GM12878 (cell line): ENCODE results near the gene SENP3. TPM values are rescaled to one million over a fixed set of nuclear protein-coding genes. Genes with fewer than 3 reads are reported as not detected.

Source experiments
- BHLHE40 ChIP-seq, 2 experiments: fragments of 450-650 bp in 1 of 2; IDR thresholded peaks; 2 replicates each; pipeline ENCODE4 v1.6.1; 2011 to 2017; ENCODE audit warnings: low read depth in 2 of 2, borderline replicate concordance in 1 of 2, improper control_type of control experiment in 1 of 2, low read length in 1 of 2, mild to moderate bottlenecking in 1 of 2
- CEBPZ ChIP-seq: fragments of 150-350 bp; IDR thresholded peaks from 2 replicates; pipeline ENCODE4 v1.6.1; 2016; ENCODE audit warnings: low read depth, low read length
- CHD4 ChIP-seq: fragments of 200-600 bp; sonication (generic); IDR thresholded peaks from 2 replicates; pipeline ENCODE4 v1.6.1; 2016; ENCODE audit warnings: mild to moderate bottlenecking
- DPF2 ChIP-seq: fragments of 450-650 bp; IDR thresholded peaks from 2 replicates; pipeline ENCODE4 v1.6.1; 2017; ENCODE audit warnings: mild to moderate bottlenecking
- E2F4 ChIP-seq: IDR thresholded peaks from 2 replicates; pipeline ENCODE4 v1.6.1; 2012; ENCODE audit warnings: low read depth, low read length, improper control_type of control experiment
- ESRRA ChIP-seq: IDR thresholded peaks from 2 replicates; pipeline ENCODE4 v1.6.1; 2012; ENCODE audit warnings: mild to moderate bottlenecking, low read length, improper control_type of control experiment
- ETV6 ChIP-seq, 2 experiments: fragments of 450-650 bp in 1 of 2; IDR thresholded peaks in 1 of 2; conservative IDR thresholded peaks in 1 of 2; 2 replicates each; pipeline ENCODE4 v1.6.1; 2014; ENCODE audit warnings: antibody characterized with exemption in 1 of 2, borderline replicate concordance in 1 of 2, low read depth in 1 of 2, mild to moderate bottlenecking in 1 of 2, moderate library complexity in 1 of 2
- EZH2 ChIP-seq: IDR thresholded peaks from 2 replicates; pipeline ENCODE4 v1.6.1; 2012; ENCODE audit warnings: low read depth, mild to moderate bottlenecking, control low read depth, inconsistent platforms, low read length, borderline replicate concordance; ENCODE audit not compliant: control insufficient read depth
- FOXK2 ChIP-seq: fragments of 450-650 bp; IDR thresholded peaks from 2 replicates; pipeline ENCODE4 v1.6.1; 2017; ENCODE audit warnings: mild to moderate bottlenecking, moderate library complexity
- NBN ChIP-seq: fragments of 450-650 bp; IDR thresholded peaks from 2 replicates; pipeline ENCODE4 v1.6.1; 2016
- NFIC ChIP-seq: IDR thresholded peaks from 2 replicates; pipeline ENCODE4 v1.6.1; 2012; ENCODE audit warnings: low read depth, mild to moderate bottlenecking, inconsistent platforms, low read length, moderate library complexity
- PBX3 ChIP-seq: IDR thresholded peaks from 2 replicates; pipeline ENCODE4 v1.6.1; 2011; ENCODE audit warnings: mild to moderate bottlenecking, low read depth, low read length, moderate library complexity; ENCODE audit not compliant: insufficient replicate concordance
- POLR2A ChIP-seq: IDR thresholded peaks from 2 replicates; pipeline ENCODE4 v1.6.1; 2011; ENCODE audit warnings: low read depth, mild to moderate bottlenecking, low read length
- RAD51 ChIP-seq: fragments of 450-650 bp; IDR thresholded peaks from 2 replicates; pipeline ENCODE4 v1.6.1; 2016; ENCODE audit warnings: moderate library complexity, mild to moderate bottlenecking, inconsistent platforms
- SREBF2 ChIP-seq: IDR thresholded peaks from 2 replicates; pipeline ENCODE4 v1.6.1; 2012; ENCODE audit warnings: mild to moderate bottlenecking, low read length
- TAF1 ChIP-seq: IDR thresholded peaks from 2 replicates; pipeline ENCODE4 v1.6.1; 2011; ENCODE audit warnings: mild to moderate bottlenecking, low read depth, low read length, borderline replicate concordance
- TARDBP ChIP-seq: IDR thresholded peaks from 2 replicates; pipeline ENCODE4 v1.6.1; 2016; ENCODE audit warnings: borderline replicate concordance
- TCF12 ChIP-seq: IDR thresholded peaks from 2 replicates; pipeline ENCODE4 v1.6.1; 2011; ENCODE audit warnings: low read depth, mild to moderate bottlenecking, low read length
- USF1 ChIP-seq: IDR thresholded peaks from 2 replicates; pipeline ENCODE4 v1.6.1; 2011; ENCODE audit warnings: borderline replicate concordance, low read depth, mild to moderate bottlenecking, moderate library complexity, mixed read lengths, low read length; ENCODE audit not compliant: insufficient read depth; ENCODE audit errors: extremely low read length
- YY1 ChIP-seq: IDR thresholded peaks from 2 replicates; pipeline ENCODE4 v1.6.1; 2011; ENCODE audit warnings: low read depth, mild to moderate bottlenecking, low read length
- ZZZ3 ChIP-seq: IDR thresholded peaks from 2 replicates; pipeline ENCODE4 v1.6.1; 2011; ENCODE audit warnings: low read depth; ENCODE audit not compliant: control insufficient read depth, insufficient read length
- polyA plus RNA-seq, 11 experiments: library from polyadenylated mRNA; depleted of rRNA in 4 of 11; unstranded in 6 of 11; stranded (reverse) in 5 of 11; fragments of >200 nt; fragmentation: Nextera tagmentation in 4 of 11; fragmentation: Illumina TruSeq in 1 of 11; extraction: Ambion mirVana in 4 of 11; extraction: Trizol in 1 of 11; gene quantifications; 1 replicate in 1 of 11; 2 replicates in 10 of 11; pipeline versions ENCODE4 v1.2.1 to v1.2.3, GENCODE V29; 2011 to 2016; ENCODE audit warnings: inconsistent platforms in 2 of 11, missing spikeins in 2 of 11, low read depth in 1 of 11
- total RNA-seq, 4 experiments: library from RNA; depleted of rRNA in 3 of 4; stranded (reverse); fragments of >200 nt in 3 of 4; fragmentation: Illumina TruSeq in 1 of 4; extraction: Trizol in 1 of 4; gene quantifications; 2 replicates each; pipeline versions ENCODE4 v1.2.1 to v1.2.3, GENCODE V29; 2013 to 2021
- TF ChIP-seq, protein P1 (sequence below): fragments of 450-650 bp; IDR thresholded peaks from 2 replicates; pipeline ENCODE4 v1.6.1; 2016; ENCODE audit warnings: mild to moderate bottlenecking

The SENP3 gene
- total and polyA plus RNA-seq, 10 of the 15 experiments (the other 5 are each of a cell fraction or from before 2014, with no cell fraction given), result 1.8 to 113 (median 72.3) TPM

DNA sequence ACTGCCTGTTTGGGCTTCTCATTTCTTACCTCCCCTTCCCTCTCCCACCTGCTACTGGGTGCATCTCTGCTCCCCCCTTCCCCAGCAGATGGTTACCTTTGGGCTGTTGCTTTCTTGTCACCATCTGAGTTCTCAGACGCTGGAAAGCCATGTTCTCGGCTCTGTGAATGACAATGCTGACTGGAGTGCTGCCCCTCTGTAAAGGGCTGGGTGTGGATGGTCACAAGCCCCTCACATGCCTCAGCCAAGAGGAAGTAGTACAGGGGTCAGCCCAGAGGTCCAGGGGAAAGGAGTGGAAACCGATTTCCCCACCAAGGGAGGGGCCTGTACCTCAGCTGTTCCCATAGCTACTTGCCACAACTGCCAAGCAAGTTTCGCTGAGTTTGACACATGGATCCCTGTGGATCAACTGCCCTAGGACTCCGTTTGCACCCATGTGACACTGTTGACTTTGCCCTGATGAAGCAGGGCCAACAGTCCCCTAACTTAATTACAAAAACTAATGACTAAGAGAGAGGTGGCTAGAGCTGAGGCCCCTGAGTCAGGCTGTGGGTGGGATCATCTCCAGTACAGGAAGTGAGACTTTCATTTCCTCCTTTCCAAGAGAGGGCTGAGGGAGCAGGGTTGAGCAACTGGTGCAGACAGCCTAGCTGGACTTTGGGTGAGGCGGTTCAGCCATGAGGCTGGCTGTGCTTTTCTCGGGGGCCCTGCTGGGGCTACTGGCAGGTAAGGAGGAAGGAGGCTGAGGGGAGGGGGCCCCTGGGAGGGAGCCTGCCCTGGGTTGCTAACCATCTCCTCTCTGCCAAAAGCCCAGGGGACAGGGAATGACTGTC lies 17.5 kb downstream of the SENP3 start, which contains the start of gene CD68 (continued):
- TF ChIP-seq PBX3, result peak; percentile 71
- TF ChIP-seq TCF12, result 0 out of 2 replicates have a peak, but pooled peaks have one; percentile 33
- TF ChIP-seq SREBF2, result no peak
- peak; percentile 74; the same call in 1 of the 2 replicates for TF ChIP-seq ESRRA
- TF ChIP-seq CHD4, result no peak
- TF ChIP-seq FOXK2, result 0 out of 2 replicates have a peak, but pooled peaks have one; percentile 36
- TF ChIP-seq BHLHE40 (IDR thresholded peaks at IDR 0.05; ENCODE audit: borderline replicate concordance in 1 of 2, low read depth in 2 of 2, low read length in 1 of 2), result no peak; a peak in 2 of 4 replicates
- TF ChIP-seq USF1, result peak; percentile 1
- TF ChIP-seq EZH2, result no peak
- TF ChIP-seq RAD51, result peak; percentile 74
- peak; percentile 82 for TF ChIP-seq NFIC
- TF ChIP-seq, protein P1, sequence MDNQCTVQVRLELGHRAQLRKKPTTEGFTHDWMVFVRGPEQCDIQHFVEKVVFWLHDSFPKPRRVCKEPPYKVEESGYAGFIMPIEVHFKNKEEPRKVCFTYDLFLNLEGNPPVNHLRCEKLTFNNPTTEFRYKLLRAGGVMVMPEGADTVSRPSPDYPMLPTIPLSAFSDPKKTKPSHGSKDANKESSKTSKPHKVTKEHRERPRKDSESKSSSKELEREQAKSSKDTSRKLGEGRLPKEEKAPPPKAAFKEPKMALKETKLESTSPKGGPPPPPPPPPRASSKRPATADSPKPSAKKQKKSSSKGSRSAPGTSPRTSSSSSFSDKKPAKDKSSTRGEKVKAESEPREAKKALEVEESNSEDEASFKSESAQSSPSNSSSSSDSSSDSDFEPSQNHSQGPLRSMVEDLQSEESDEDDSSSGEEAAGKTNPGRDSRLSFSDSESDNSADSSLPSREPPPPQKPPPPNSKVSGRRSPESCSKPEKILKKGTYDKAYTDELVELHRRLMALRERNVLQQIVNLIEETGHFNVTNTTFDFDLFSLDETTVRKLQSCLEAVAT, result no peak; the same call in 1 of the 2 replicates
- peak; percentile 83 for TF ChIP-seq POLR2A
- peak in 1 of 2 experiments; percentile 98; a peak in 2 of 4 replicates for TF ChIP-seq ETV6 (conservative IDR thresholded peaks at IDR 0.05 in 1 of 2, IDR thresholded peaks at IDR 0.05 in 1 of 2; ENCODE audit: borderline replicate concordance in 1 of 2, low read depth in 1 of 2)
- TF ChIP-seq E2F4, result no peak
- no peak for TF ChIP-seq CEBPZ
- TF ChIP-seq YY1, result peak; percentile 61; the same call in 1 of the 2 replicates
- no peak for TF ChIP-seq ZZZ3
- TF ChIP-seq NBN, result peak; percentile 27; the same call in 1 of the 2 replicates
- TF ChIP-seq TAF1, result peak; percentile 68
- TF ChIP-seq TARDBP, result peak; percentile 78; the same call in 1 of the 2 replicates
- peak; percentile 88 for TF ChIP-seq DPF2
